H1 (cell line): Measurements from ENCODE around the gene IL6R. TPM values are rescaled to one million over a fixed set of nuclear protein-coding genes. Genes with fewer than 3 reads are reported as not detected.

Experiments used
- CTCF ChIA-PET: fragments of 300-600 bp; sonication (Branson Sonifier 250); formaldehyde crosslinking; loops from one replicate; lab custom pipeline; 2021; ENCODE audit not compliant: partially characterized antibody; lab: Charles Lee
- POLR2A ChIA-PET: fragments of 300-600 bp; sonication (Branson Sonifier 250); formaldehyde crosslinking; loops from one replicate; lab custom pipeline; 2021; ENCODE audit warnings: inconsistent platforms; ENCODE audit not compliant: partially characterized antibody; lab: Charles Lee
- DNase-seq, 2 experiments: peaks; one replicate each; pipeline versions ENCODE4 v3.0.0 to v3.0.0-alpha.2; 2010 to 2022; ENCODE audit warnings: low spot score in 2 of 2, low read depth in 1 of 2, mixed read lengths in 1 of 2
- FAIRE-seq: peaks from 2 replicates; lab custom pipeline; 2011; peaks lifted over from hg19 to GRCh38; lab: Jason Lieb, UNC
- H2AFZ ChIP-seq: 2 replicates; pipeline ENCODE4 v1.8.1; 2012; ENCODE audit warnings: low read length, inconsistent platforms
- H2AK5ac ChIP-seq: 2 replicates; pipeline ENCODE4 v1.6.1; 2013; ENCODE audit warnings: low read depth, low read length
- H2BK120ac ChIP-seq: replicated peaks from 2 replicates; pipeline ENCODE3; 2013; ENCODE audit warnings: low read depth, low read length, inconsistent platforms
- H2BK12ac ChIP-seq: 2 replicates; pipeline ENCODE4 v1.6.1; 2013; ENCODE audit warnings: low read depth, low read length
- H2BK15ac ChIP-seq: 2 replicates; pipeline ENCODE4 v1.6.1; 2013; ENCODE audit warnings: low read length
- H2BK20ac ChIP-seq: 2 replicates; pipeline ENCODE4 v1.6.1; 2013; ENCODE audit warnings: low read length
- H2BK5ac ChIP-seq: 2 replicates; pipeline ENCODE4 v1.6.1; 2013; ENCODE audit warnings: low read depth, low read length
- H3K14ac ChIP-seq: 2 replicates; pipeline ENCODE4 v1.6.1; 2013; ENCODE audit warnings: inconsistent platforms; ENCODE audit not compliant: insufficient read length
- H3K18ac ChIP-seq: 2 replicates; pipeline ENCODE4 v1.6.1; 2013; ENCODE audit warnings: low read length; ENCODE audit errors: extremely low read depth
- H3K23ac ChIP-seq: 2 replicates; pipeline ENCODE4 v1.6.1; 2013; ENCODE audit warnings: inconsistent platforms; ENCODE audit not compliant: insufficient read length
- H3K23me2 ChIP-seq: 2 replicates; pipeline ENCODE4 v1.6.1; 2013; ENCODE audit warnings: low read depth, low read length
- H3K27ac ChIP-seq: 2 replicates; pipeline ENCODE4 v1.6.1; 2011; ENCODE audit warnings: low read depth, low read length, inconsistent platforms
- H3K27me3 ChIP-seq, 4 experiments: replicated peaks in 1 of 4; 1 replicate in 1 of 4; 2 replicates in 3 of 4; pipeline versions ENCODE4 v1.6.1 to v1.8.1; 2011 to 2013; ENCODE audit warnings: low read length in 3 of 4, mild to moderate bottlenecking in 3 of 4, inconsistent platforms in 2 of 4, mixed read lengths in 2 of 4, moderate library complexity in 1 of 4; ENCODE audit not compliant: control insufficient read depth in 3 of 4, insufficient read depth in 3 of 4; ENCODE audit errors: extremely low read depth in 1 of 4
- H3K36me3 ChIP-seq, 4 experiments: 2 replicates each; pipeline versions ENCODE4 v1.6.1 to v1.8.1; 2011 to 2013; ENCODE audit warnings: mild to moderate bottlenecking in 4 of 4, low read length in 3 of 4, moderate library complexity in 2 of 4, control low read depth in 1 of 4, inconsistent platforms in 1 of 4; ENCODE audit not compliant: insufficient read depth in 4 of 4, control insufficient read depth in 2 of 4
- H3K4ac ChIP-seq: replicated peaks from 2 replicates; pipeline ENCODE3; 2013; ENCODE audit warnings: low read length, low read depth, mixed read lengths, inconsistent platforms; ENCODE audit not compliant: insufficient read length
- H3K4me1 ChIP-seq, 4 experiments: replicated peaks in 1 of 4; 1 replicate in 1 of 4; 2 replicates in 3 of 4; pipeline versions ENCODE4 v1.6.1 to v1.8.1; 2011 to 2013; ENCODE audit warnings: low read length in 3 of 4, inconsistent platforms in 2 of 4, mixed read lengths in 1 of 4; ENCODE audit not compliant: insufficient read depth in 4 of 4, control insufficient read depth in 3 of 4
- H3K4me2 ChIP-seq, 2 experiments: 2 replicates each; pipeline versions ENCODE4 v1.6.1 to v1.8.1; 2011 to 2013; ENCODE audit warnings: low read depth in 2 of 2, low read length in 2 of 2, control low read depth in 1 of 2, inconsistent platforms in 1 of 2, mild to moderate bottlenecking in 1 of 2; ENCODE audit not compliant: insufficient read depth in 1 of 2
- H3K4me3 ChIP-seq, 4 experiments: fragments of 200-600, 300-600 bp in 1 of 4; sonication (generic), shearing (Covaris generic), sonication (Bioruptor Twin) in 1 of 4; 2 replicates each; pipeline versions ENCODE4 v1.5.1 to v1.8.1; 2011 to 2016; ENCODE audit warnings: low read length in 4 of 4, low read depth in 3 of 4, control low read depth in 2 of 4, inconsistent platforms in 2 of 4, mild to moderate bottlenecking in 2 of 4, mixed read lengths in 1 of 4, moderate library complexity in 1 of 4; ENCODE audit not compliant: insufficient read depth in 2 of 4; ENCODE audit errors: extremely low read depth in 1 of 4
- H3K56ac ChIP-seq: replicated peaks from 2 replicates; pipeline ENCODE3; 2013; ENCODE audit warnings: low read depth, mild to moderate bottlenecking, mixed read lengths, low read length, inconsistent platforms; ENCODE audit not compliant: insufficient read length
- H3K79me1 ChIP-seq: 2 replicates; pipeline ENCODE4 v1.6.1; 2013; ENCODE audit warnings: low read depth, low read length, control low read depth
- H3K79me2 ChIP-seq, 2 experiments: 2 replicates each; pipeline versions ENCODE4 v1.6.1 to v1.8.1; 2012 to 2013; ENCODE audit warnings: low read length in 2 of 2, mild to moderate bottlenecking in 2 of 2, inconsistent platforms in 1 of 2; ENCODE audit not compliant: insufficient read depth in 2 of 2, control insufficient read depth in 1 of 2
- H3K9ac ChIP-seq, 4 experiments: replicated peaks in 1 of 4; 1 replicate in 1 of 4; 2 replicates in 3 of 4; pipeline versions ENCODE4 v1.6.1 to v1.8.1; 2011 to 2013; ENCODE audit warnings: low read depth in 3 of 4, low read length in 3 of 4, control low read depth in 2 of 4, mild to moderate bottlenecking in 2 of 4, moderate library complexity in 2 of 4, inconsistent platforms in 1 of 4; ENCODE audit errors: extremely low read depth in 1 of 4
- H3K9me3 ChIP-seq, 2 experiments: 2 replicates each; pipeline versions ENCODE4 v1.6.1 to v1.8.1; 2012 to 2013; ENCODE audit warnings: mild to moderate bottlenecking in 2 of 2, moderate library complexity in 2 of 2, control low read depth in 1 of 2, inconsistent platforms in 1 of 2, low read depth in 1 of 2, low read length in 1 of 2, mixed read lengths in 1 of 2; ENCODE audit not compliant: insufficient read depth in 2 of 2
- H4K20me1 ChIP-seq, 2 experiments: replicated peaks in 1 of 2; 2 replicates each; pipeline versions ENCODE3 to v1.8.1; 2011 to 2013; ENCODE audit warnings: inconsistent platforms in 2 of 2, low read length in 2 of 2, mild to moderate bottlenecking in 1 of 2; ENCODE audit not compliant: insufficient read depth in 2 of 2, control insufficient read depth in 1 of 2
- H4K5ac ChIP-seq: 2 replicates; pipeline ENCODE4 v1.6.1; 2013; ENCODE audit warnings: low read length, low read depth, mixed read lengths, inconsistent platforms; ENCODE audit not compliant: insufficient read length
- H4K8ac ChIP-seq: 2 replicates; pipeline ENCODE4 v1.8.0; 2013; ENCODE audit warnings: mild to moderate bottlenecking, moderate library complexity, low read length, inconsistent platforms; ENCODE audit not compliant: insufficient read depth; ENCODE audit errors: extremely low read depth
- H4K91ac ChIP-seq: replicated peaks from 2 replicates; pipeline ENCODE3; 2013; ENCODE audit warnings: low read length, mixed read lengths, inconsistent platforms; ENCODE audit not compliant: insufficient read length
- WGBS, 2 experiments: shearing (Covaris generic) in 1 of 2; methylation state at CpG; one replicate each; pipeline versions ENCODE4 v1.1.6 to v1.1.7; 2013 to 2015; ENCODE audit warnings: low lambda C conversion rate in 2 of 2, mixed read lengths in 2 of 2, inconsistent platforms in 1 of 2, low coverage in 1 of 2, missing lambda C conversion rate in 1 of 2; ENCODE audit not compliant: insufficient replicate concordance in 2 of 2, insufficient coverage in 1 of 2, insufficient read length in 1 of 2; ENCODE audit errors: extremely low coverage in 1 of 2, missing lambda C conversion rate in 1 of 2; 5-methylcytosine and 5-hydroxymethylcytosine counted together
- polyA plus RNA-seq, 7 experiments: library from polyadenylated mRNA; depleted of rRNA in 3 of 7; stranded (reverse) in 5 of 7; unstranded in 2 of 7; fragments of >200 nt in 5 of 7; fragments of 200-250 nt in 2 of 7; gene quantifications; 1 replicate in 5 of 7; 2 replicates in 1 of 7; 4 replicates in 1 of 7; pipeline versions ENCODE4 v1.2.1 to v1.2.3, GENCODE V29; 2011 to 2013; ENCODE audit warnings: missing spikeins in 2 of 7, mixed read lengths in 2 of 7
- total RNA-seq: library from RNA; stranded (reverse); fragmentation: NEBNext Ultra II Directional; extraction: Animal tissue kit (Norgen Biotek cat#: 25700); gene quantifications from 2 replicates; pipeline ENCODE4 v1.2.1, GENCODE V29; 2021

IL6R gene
- total and polyA plus RNA-seq, 2 of the 8 experiments (the other 6 are each of a cell fraction or from before 2014, with no cell fraction given), result 2.3 to 3.0 TPM

GRCh38 chr1:154500533-154500932, 95.4 kb downstream of the IL6R start:
- CTCF ChIA-PET, result interaction anchor here (0.8 to 1.5 kb wide), 5 partner anchors 14 to 378 kb away, joined by 3 to 5 read pairs (median 3); no protein-coding TSS in a partner anchor

More at GRCh38 chr1:154500533-154500932, 95.4 kb downstream of the IL6R start:
- no peak overlapping the region for H2BK120ac ChIP-seq
- no peak overlapping the region for H2BK20ac ChIP-seq
- 88% methylated on average over 8 of the region's 8 CpGs; no CpG with 5 or more reads in 1 of the 2 experiments for WGBS, 2 experiments
- H2AK5ac ChIP-seq, result no peak overlapping the region
- no peaks in the 10 kb centered on the region for H4K20me1 ChIP-seq
- peaks cover 4% of the 10 kb centered on the region; the same call in 1 of the 2 replicates for H3K23me2 ChIP-seq
- no peak overlapping the region for H2BK5ac ChIP-seq
- H3K9me3 ChIP-seq, result peaks cover 0 to 11% of the 10 kb centered on the region in 2 experiments; a peak in 2 of 4 replicates
- no peak overlapping the region for H3K9ac ChIP-seq
- no peak overlapping the region for H2AFZ ChIP-seq
- H3K27ac ChIP-seq, result no peak overlapping the region
- H4K5ac ChIP-seq, result no peak overlapping the region
- H3K4ac ChIP-seq, result no peak overlapping the region
- no peak overlapping the region for H3K18ac ChIP-seq
- no peak overlapping the region for H3K4me3 ChIP-seq
- H4K8ac ChIP-seq, result no peak overlapping the region
- H2BK12ac ChIP-seq, result no peak overlapping the region
- H3K14ac ChIP-seq, result no peak overlapping the region
- no peaks in the 10 kb centered on the region for H3K79me2 ChIP-seq
- DNase-seq, result no peak
- peaks cover 0 to 14% (median 0%) of the 10 kb centered on the region in 4 experiments; a peak in 2 of 8 replicates for H3K36me3 ChIP-seq
- no peak overlapping the region for H2BK15ac ChIP-seq
- peaks cover 0 to 3% (median 0%) of the 10 kb centered on the region in 4 experiments; a peak in 1 of 7 replicates for H3K4me1 ChIP-seq
- no peak overlapping the region for H3K23ac ChIP-seq
- no peaks in the 10 kb centered on the region for H3K79me1 ChIP-seq
- no peak for FAIRE-seq
- POLR2A ChIA-PET, result no interaction called here
- H4K91ac ChIP-seq, result no peak overlapping the region
- no peak overlapping the region for H3K56ac ChIP-seq
- peaks cover 40 to 63% (median 54%) of the 10 kb centered on the region in 4 experiments for H3K27me3 ChIP-seq
- no peak overlapping the region; a peak in 1 of 4 replicates for H3K4me2 ChIP-seq
